ENCODE measurements around the gene PARP15. TPM values are rescaled to one million over a fixed set of nuclear protein-coding genes. Genes with fewer than 3 reads are reported as not detected.
A peak's percentile ranks its signal among the peaks of the same experiment; 100 is the strongest.

The PARP15 gene
- total RNA-seq, 2 experiments from 2014 or later = 36.6 to 38.6 TPM

GRCh38 chr3:122674339-122674738, 96.9 kb downstream of the PARP15 start:
- ATAC-seq (no peak), DNase-seq (no peak)
- ChIA-PET POLR2A (interaction anchor here (1.7 kb wide), 1 partner anchor 110 kb away, joined by 6 read pairs; the partner anchor contains the start of genes DTX3L and PARP9), CTCF (interaction anchor here (0.8 to 1.2 kb wide), 2 partner anchors 113 to 115 kb away, joined by 3 to 4 read pairs; no protein-coding TSS in a partner anchor)
- no peaks in the 10 kb centered on the region for H3K27me3 Mint-ChIP-seq (ENCODE audit: low read depth)
- no peak overlapping the region for H3K4me3 Mint-ChIP-seq
- peak overlapping the region; percentile 65 for H3K27ac Mint-ChIP-seq
- H3K36me3 Mint-ChIP-seq (ENCODE audit: low read depth) = peaks cover 9% of the 10 kb centered on the region
- peaks cover 17% of the 10 kb centered on the region for H3K9me3 Mint-ChIP-seq (ENCODE audit: insufficient read depth)
- H3K4me1 Mint-ChIP-seq (ENCODE audit: low read depth) = peaks cover 28% of the 10 kb centered on the region

- CTCF ChIA-PET = interaction anchor here (1.6 to 6.6 kb wide), 2 partner anchors 115 to 283 kb away, joined by 6 to 248 read pairs; partner anchors contain the start of genes DTX3L and PARP9
- DNase-seq (no peak), ATAC-seq (no peak)
- Mint-ChIP-seq H3K4me1 (ENCODE audit: low read depth) (peaks cover 34% of the 10 kb centered on the region), H3K36me3 (ENCODE audit: low read depth) (peaks cover 18% of the 10 kb centered on the region), H3K27me3 (ENCODE audit: low read depth) (no peaks in the 10 kb centered on the region), H3K4me3 (no peak overlapping the region), H3K27ac (no peak overlapping the region), H3K9me3 (ENCODE audit: insufficient read depth) (peaks cover 17% of the 10 kb centered on the region)
- POLR2A ChIA-PET = interaction anchor here (0.7 to 1.5 kb wide), 4 partner anchors 113 to 117 kb away, joined by 3 to 6 read pairs (median 4); partner anchors contain the start of genes DTX3L and PARP9
Observed at GRCh38 chr3:122676759-122677158, 99.3 kb downstream of the PARP15 start.

GRCh38 chr3:122677216-122677615, 99.8 kb downstream of the PARP15 start:
- DNase-seq = no peak
- ChIA-PET POLR2A (interaction anchor here (5.0 kb wide), 1 partner anchor 114 kb away, joined by 101 read pairs; the partner anchor contains the start of genes DTX3L and PARP9), CTCF (interaction anchor here (0.7 to 6.6 kb wide), 2 partner anchors 8 to 116 kb away, joined by 3 to 248 read pairs; partner anchors contain the start of genes DTX3L and PARP9)
- no peaks in the 10 kb centered on the region for H3K27me3 Mint-ChIP-seq (ENCODE audit: low read depth)
- no peak overlapping the region for H3K4me3 Mint-ChIP-seq
- peaks cover 17% of the 10 kb centered on the region for H3K9me3 Mint-ChIP-seq (ENCODE audit: insufficient read depth)
- no peak for ATAC-seq
- peaks cover 37% of the 10 kb centered on the region for H3K4me1 Mint-ChIP-seq (ENCODE audit: low read depth)
- H3K36me3 Mint-ChIP-seq (ENCODE audit: low read depth) = peaks cover 22% of the 10 kb centered on the region
- H3K27ac Mint-ChIP-seq = no peak overlapping the region

GRCh38 chr3:122678506-122678905, 101.1 kb downstream of the PARP15 start:
- Mint-ChIP-seq H3K4me1 (ENCODE audit: low read depth) (peaks cover 50% of the 10 kb centered on the region), H3K27me3 (ENCODE audit: low read depth) (no peaks in the 10 kb centered on the region), H3K9me3 (ENCODE audit: insufficient read depth) (peaks cover 17% of the 10 kb centered on the region), H3K27ac (peak overlapping the region; percentile 24), H3K4me3 (no peak overlapping the region), H3K36me3 (ENCODE audit: low read depth) (peaks cover 34% of the 10 kb centered on the region)
- POLR2A ChIA-PET = interaction anchor here (0.7 to 5.0 kb wide), 8 partner anchors 9 to 294 kb away, joined by 3 to 101 read pairs (median 4); partner anchors contain the start of genes DTX3L, FAM162A, PARP9 and WDR5B
- CTCF ChIA-PET = interaction anchor here (0.6 to 6.6 kb wide), 41 partner anchors 9 to 1132 kb away, joined by 3 to 248 read pairs (median 7); partner anchors contain the start of genes DTX3L, FAM162A, KPNA1 and PARP9
- DNase-seq (no peak), ATAC-seq (no peak)

GRCh38 chr3:122679085-122679881, 101.8 kb downstream of the PARP15 start:
- ChIA-PET CTCF (interaction anchor here (0.6 to 6.6 kb wide), 51 partner anchors 8 to 1133 kb away, joined by 3 to 248 read pairs (median 5); partner anchors contain the start of genes DTX3L, FAM162A, KPNA1 and PARP9), POLR2A (interaction anchor here (0.5 to 5.0 kb wide), 15 partner anchors 10 to 876 kb away, joined by 3 to 101 read pairs (median 5); partner anchors contain the start of genes DTX3L, FAM162A, KPNA1 and PARP15)
- peaks cover 56% of the 10 kb centered on the region for H3K4me1 Mint-ChIP-seq (ENCODE audit: low read depth)
- H3K27ac Mint-ChIP-seq = peak overlapping the region; percentile 94
- DNase-seq (peak; percentile 92), ATAC-seq (peak; percentile 64)
- peaks cover 36% of the 10 kb centered on the region for H3K36me3 Mint-ChIP-seq (ENCODE audit: low read depth)
- H3K4me3 Mint-ChIP-seq = peak overlapping the region; percentile 94
- no peaks in the 10 kb centered on the region for H3K27me3 Mint-ChIP-seq (ENCODE audit: low read depth)
- peaks cover 10% of the 10 kb centered on the region for H3K9me3 Mint-ChIP-seq (ENCODE audit: insufficient read depth)

- Mint-ChIP-seq H3K27me3 (ENCODE audit: low read depth) (no peaks in the 10 kb centered on the region), H3K9me3 (ENCODE audit: insufficient read depth) (peaks cover 4% of the 10 kb centered on the region), H3K4me1 (ENCODE audit: low read depth) (peaks cover 56% of the 10 kb centered on the region), H3K4me3 (peak overlapping the region; percentile 94), H3K27ac (peak overlapping the region; percentile 94), H3K36me3 (ENCODE audit: low read depth) (peaks cover 38% of the 10 kb centered on the region)
- ChIA-PET POLR2A (interaction anchor here (0.5 to 5.0 kb wide), 12 partner anchors 11 to 875 kb away, joined by 3 to 101 read pairs (median 8); partner anchors contain the start of genes DTX3L, FAM162A, KPNA1 and PARP15), CTCF (interaction anchor here (0.7 to 6.6 kb wide), 40 partner anchors 8 to 1134 kb away, joined by 3 to 248 read pairs (median 6); partner anchors contain the start of genes DTX3L, FAM162A, KPNA1 and PARP9)
- DNase-seq (peak; percentile 29), ATAC-seq (peak; percentile 7)
Observed at GRCh38 chr3:122679882-122680474, 102.5 kb downstream of the PARP15 start.

GRCh38 chr3:122680475-122681283, 103.2 kb downstream of the PARP15 start, which contains the start of gene PARP14:
TSS of gene PARP14 (plus strand) at chr3:122680839. CDS start at chr3:122680884, 45 bp downstream.
- H3K36me3 Mint-ChIP-seq (ENCODE audit: low read depth) = peaks cover 41% of the 10 kb centered on the region
- H3K9me3 Mint-ChIP-seq (ENCODE audit: insufficient read depth) = no peaks in the 10 kb centered on the region
- ChIA-PET CTCF (interaction anchor here (0.9 to 6.6 kb wide), 19 partner anchors 12 to 1134 kb away, joined by 3 to 248 read pairs (median 15); partner anchors contain the start of genes DTX3L, FAM162A, KPNA1 and PARP9), POLR2A (interaction anchor here (1.4 to 5.0 kb wide), 8 partner anchors 11 to 296 kb away, joined by 5 to 101 read pairs (median 12); partner anchors contain the start of genes DTX3L, FAM162A, KPNA1 and PARP9)
- peaks cover 59% of the 10 kb centered on the region for H3K4me1 Mint-ChIP-seq (ENCODE audit: low read depth)
- ATAC-seq (peak; percentile 79), DNase-seq (peak; percentile 81)
- H3K4me3 Mint-ChIP-seq = peak within 1 kb of the TSS; percentile 94
- H3K27me3 Mint-ChIP-seq (ENCODE audit: low read depth) = no peaks in the 10 kb centered on the region
- peak within 1 kb of the TSS; percentile 94 for H3K27ac Mint-ChIP-seq

- ATAC-seq (no peak), DNase-seq (peak; percentile 26)
- peak overlapping the region; percentile 94 for H3K4me3 Mint-ChIP-seq
- peaks cover 41% of the 10 kb centered on the region for H3K36me3 Mint-ChIP-seq (ENCODE audit: low read depth)
- no peaks in the 10 kb centered on the region for H3K27me3 Mint-ChIP-seq (ENCODE audit: low read depth)
- H3K27ac Mint-ChIP-seq = peak overlapping the region; percentile 94
- H3K4me1 Mint-ChIP-seq (ENCODE audit: low read depth) = peaks cover 60% of the 10 kb centered on the region
- ChIA-PET CTCF (interaction anchor here (0.9 to 6.6 kb wide), 7 partner anchors 8 to 297 kb away, joined by 3 to 248 read pairs (median 21); partner anchors contain the start of genes DTX3L, FAM162A and PARP9), POLR2A (interaction anchor here (0.6 to 5.0 kb wide), 5 partner anchors 12 to 297 kb away, joined by 3 to 101 read pairs (median 13); partner anchors contain the start of genes DTX3L, FAM162A, PARP9 and WDR5B)
- H3K9me3 Mint-ChIP-seq (ENCODE audit: insufficient read depth) = no peaks in the 10 kb centered on the region
Observed at GRCh38 chr3:122681284-122681973, 104.0 kb downstream of the PARP15 start.

GRCh38 chr3:122681974-122682409, 104.5 kb downstream of the PARP15 start:
- ATAC-seq (no peak), DNase-seq (no peak)
- ChIA-PET POLR2A (interaction anchor here (0.6 to 5.0 kb wide), 3 partner anchors 118 to 266 kb away, joined by 3 to 101 read pairs (median 5); partner anchors contain the start of genes DTX3L, PARP9 and WDR5B), CTCF (interaction anchor here (1.3 to 6.6 kb wide), 3 partner anchors 9 to 290 kb away, joined by 3 to 248 read pairs (median 53); partner anchors contain the start of genes DTX3L and PARP9)
- Mint-ChIP-seq H3K27ac (peak overlapping the region; percentile 94), H3K36me3 (ENCODE audit: low read depth) (peaks cover 41% of the 10 kb centered on the region), H3K4me1 (ENCODE audit: low read depth) (peaks cover 65% of the 10 kb centered on the region), H3K4me3 (peak overlapping the region; percentile 94), H3K27me3 (ENCODE audit: low read depth) (no peaks in the 10 kb centered on the region), H3K9me3 (ENCODE audit: insufficient read depth) (no peaks in the 10 kb centered on the region)

All from activated CD8-positive, alpha-beta T cell treated with anti-CD3 and anti-CD28 coated beads, Interleukin-2, amount 10 ng/mL, durations not matched to agents 7 days and 5 days (primary cell).